ENCODE data around the gene FMNL2.

The FMNL2 gene

GRCh38 chr2:152475982-152476381 is 141.0 kb downstream of the FMNL2 start:
- H3K18ac ChIP-seq (ENCODE audit: low read depth in 1 of 2, low read length in 2 of 2) = no peak overlapping the region
- H3K79me1 ChIP-seq (replicated peaks; ENCODE audit: low read length, poor library complexity, severe bottlenecking) = peaks cover 27% of the 10 kb centered on the region
- H2AK5ac ChIP-seq (ENCODE audit: low read length, severe bottlenecking) = no peak overlapping the region
- no peak overlapping the region for H3K4me2 ChIP-seq (ENCODE audit: low read length, poor library complexity, severe bottlenecking)
- H2AFZ ChIP-seq (ENCODE audit: low read depth, low read length) = no peak overlapping the region
- peak overlapping the region in 1 of 2 experiments; percentile 7 for H2BK12ac ChIP-seq (ENCODE audit: low read length in 2 of 2)
- no peak overlapping the region for H2BK120ac ChIP-seq (ENCODE audit: low read depth, low read length)
- peaks cover 5% of the 10 kb centered on the region for H3K4me1 ChIP-seq (ENCODE audit: control insufficient read depth, insufficient read depth, low read depth, low read length)
- H3K36me3 ChIP-seq (ENCODE audit: control insufficient read depth in 1 of 2, insufficient read depth in 2 of 2, low read depth in 1 of 2, low read length in 2 of 2) = no peaks in the 10 kb centered on the region
- H3K4ac ChIP-seq (ENCODE audit: low read depth in 1 of 2, low read length in 2 of 2) = no peak overlapping the region
- H4K8ac ChIP-seq (ENCODE audit: low read length) = no peak overlapping the region
- no peak overlapping the region for H2BK15ac ChIP-seq (ENCODE audit: low read depth, poor library complexity, severe bottlenecking)
- H3K14ac ChIP-seq (ENCODE audit: low read length in 2 of 2) = no peak overlapping the region
- H3K9ac ChIP-seq (ENCODE audit: low read length) = no peak overlapping the region
- no peak overlapping the region for H3K4me3 ChIP-seq (ENCODE audit: insufficient read depth in 1 of 2, low read depth in 1 of 2, low read length in 2 of 2)
- H3K23ac ChIP-seq (ENCODE audit: low read length in 2 of 2) = no peak overlapping the region
- DNase-seq = no peak
- no peaks in the 10 kb centered on the region for H3K9me3 ChIP-seq (ENCODE audit: control insufficient read depth, low read length)
- no peaks in the 10 kb centered on the region for H3K27me3 ChIP-seq (ENCODE audit: control insufficient read depth in 1 of 2, insufficient read depth in 1 of 2, low read length in 2 of 2)
- no peak overlapping the region for H3K27ac ChIP-seq (ENCODE audit: low read length, poor library complexity, severe bottlenecking)
- no peak overlapping the region for H4K91ac ChIP-seq (ENCODE audit: low read length)
- no peak overlapping the region for H2BK5ac ChIP-seq (ENCODE audit: low read depth, low read length, poor library complexity, severe bottlenecking)

DNA sequence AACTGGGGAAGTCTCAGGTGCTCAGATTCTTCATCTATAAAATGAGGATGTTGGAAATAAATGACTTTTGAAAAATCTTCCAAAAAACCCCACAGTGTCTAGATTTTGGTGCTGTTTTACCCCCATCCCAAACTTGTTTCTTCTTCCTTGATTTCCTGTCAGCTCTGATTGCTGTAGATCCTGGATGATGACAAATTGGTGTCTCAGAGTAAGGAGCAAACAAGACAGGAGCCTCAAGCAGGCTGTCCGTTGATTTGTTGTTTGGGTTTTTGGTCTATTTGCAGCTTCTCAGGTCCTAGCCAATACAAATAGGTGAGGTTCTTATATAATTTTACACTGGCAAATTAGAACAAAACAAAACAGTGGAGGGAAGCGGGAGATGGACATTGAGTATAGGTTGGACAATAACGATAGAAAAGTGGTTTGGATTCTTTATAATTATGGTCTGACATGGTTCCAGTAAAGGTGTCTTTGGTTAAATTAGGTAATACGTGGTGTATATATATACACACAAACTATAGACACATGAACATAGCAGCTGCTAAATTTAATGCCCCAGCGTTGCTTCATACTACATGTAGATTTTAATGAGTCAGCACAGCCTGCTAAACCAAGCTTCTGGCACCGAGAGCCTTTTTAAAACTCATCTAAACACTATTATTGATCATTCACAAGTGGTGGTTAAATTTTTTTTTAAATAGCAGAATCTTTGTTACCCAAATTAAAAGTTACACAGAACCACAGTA is 142.5 kb downstream of the FMNL2 start:
- no peaks in the 10 kb centered on the region for H3K36me3 ChIP-seq (ENCODE audit: control insufficient read depth in 1 of 2, insufficient read depth in 2 of 2, low read depth in 1 of 2, low read length in 2 of 2)
- no peak overlapping the region for H3K4me3 ChIP-seq (ENCODE audit: insufficient read depth in 1 of 2, low read depth in 1 of 2, low read length in 2 of 2)
- 88% methylated on average over 2 of the region's 6 CpGs for WGBS
- H3K27me3 ChIP-seq (ENCODE audit: control insufficient read depth in 1 of 2, insufficient read depth in 1 of 2, low read length in 2 of 2) = no peaks in the 10 kb centered on the region
- no peak overlapping the region for H2BK12ac ChIP-seq (ENCODE audit: low read length in 2 of 2)
- H4K8ac ChIP-seq (ENCODE audit: low read length) = no peak overlapping the region
- H4K91ac ChIP-seq (ENCODE audit: low read length) = no peak overlapping the region
- H3K23ac ChIP-seq (ENCODE audit: low read length in 2 of 2) = no peak overlapping the region
- no peak overlapping the region for H2BK5ac ChIP-seq (ENCODE audit: low read depth, low read length, poor library complexity, severe bottlenecking)
- no peaks in the 10 kb centered on the region for H3K9me3 ChIP-seq (ENCODE audit: control insufficient read depth, low read length)
- no peak overlapping the region for H3K18ac ChIP-seq (ENCODE audit: low read depth in 1 of 2, low read length in 2 of 2)
- no peak overlapping the region for H2BK15ac ChIP-seq (ENCODE audit: low read depth, poor library complexity, severe bottlenecking)
- DNase-seq = no peak
- H3K14ac ChIP-seq (ENCODE audit: low read length in 2 of 2) = no peak overlapping the region
- no peak overlapping the region for H3K9ac ChIP-seq (ENCODE audit: low read length)
- peaks cover 5% of the 10 kb centered on the region for H3K4me1 ChIP-seq (ENCODE audit: control insufficient read depth, insufficient read depth, low read depth, low read length)
- no peak overlapping the region for H3K4me2 ChIP-seq (ENCODE audit: low read length, poor library complexity, severe bottlenecking)
- H2AFZ ChIP-seq (ENCODE audit: low read depth, low read length) = no peak overlapping the region
- H2AK5ac ChIP-seq (ENCODE audit: low read length, severe bottlenecking) = no peak overlapping the region
- H3K4ac ChIP-seq (ENCODE audit: low read depth in 1 of 2, low read length in 2 of 2) = no peak overlapping the region
- H3K79me1 ChIP-seq (replicated peaks; ENCODE audit: low read length, poor library complexity, severe bottlenecking) = peaks cover 29% of the 10 kb centered on the region
- H2BK120ac ChIP-seq (ENCODE audit: low read depth, low read length) = no peak overlapping the region
- H3K27ac ChIP-seq (ENCODE audit: low read length, poor library complexity, severe bottlenecking) = no peak overlapping the region

DNA sequence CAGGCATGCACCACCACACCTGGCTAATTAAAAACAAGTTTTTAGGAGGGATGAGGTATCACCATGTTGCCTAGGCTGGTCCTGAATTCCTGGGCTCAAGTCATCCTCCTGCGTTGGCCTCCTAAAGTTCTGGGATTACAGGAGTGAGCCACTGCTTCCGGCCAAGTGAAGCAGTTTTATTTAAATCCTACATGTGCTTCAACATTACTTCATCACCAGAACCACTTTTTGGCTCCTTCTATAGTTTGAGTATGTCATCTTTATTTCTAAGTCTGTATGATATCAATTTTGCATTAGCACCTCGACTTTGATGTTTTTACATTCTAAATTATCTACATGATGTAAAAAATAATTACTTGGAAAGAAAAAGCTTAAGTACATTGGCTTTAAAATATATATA is 144.3 kb downstream of the FMNL2 start:
- Histone ChIP-seq H4K8ac (ENCODE audit: low read length) (no peak overlapping the region), H3K9ac (ENCODE audit: low read length) (no peak overlapping the region), H3K4ac (ENCODE audit: low read depth in 1 of 2, low read length in 2 of 2) (no peak overlapping the region), H2BK120ac (ENCODE audit: low read depth, low read length) (no peak overlapping the region), H2BK15ac (ENCODE audit: low read depth, poor library complexity, severe bottlenecking) (no peak overlapping the region), H3K27ac (ENCODE audit: low read length, poor library complexity, severe bottlenecking) (no peak overlapping the region), H4K91ac (ENCODE audit: low read length) (no peak overlapping the region), H3K23ac (ENCODE audit: low read length in 2 of 2) (no peak overlapping the region), H3K27me3 (ENCODE audit: control insufficient read depth in 1 of 2, insufficient read depth in 1 of 2, low read length in 2 of 2) (no peaks in the 10 kb centered on the region), H2AFZ (ENCODE audit: low read depth, low read length) (no peak overlapping the region), H2AK5ac (ENCODE audit: low read length, severe bottlenecking) (no peak overlapping the region), H3K79me1 (replicated peaks; ENCODE audit: low read length, poor library complexity, severe bottlenecking) (peaks cover 27% of the 10 kb centered on the region), H3K9me3 (ENCODE audit: control insufficient read depth, low read length) (no peaks in the 10 kb centered on the region), H3K4me3 (ENCODE audit: insufficient read depth in 1 of 2, low read depth in 1 of 2, low read length in 2 of 2) (no peak overlapping the region), H3K14ac (ENCODE audit: low read length in 2 of 2) (no peak overlapping the region), H3K4me2 (ENCODE audit: low read length, poor library complexity, severe bottlenecking) (no peak overlapping the region), H3K18ac (ENCODE audit: low read depth in 1 of 2, low read length in 2 of 2) (no peak overlapping the region), H3K36me3 (ENCODE audit: control insufficient read depth in 1 of 2, insufficient read depth in 2 of 2, low read depth in 1 of 2, low read length in 2 of 2) (no peaks in the 10 kb centered on the region), H3K4me1 (ENCODE audit: control insufficient read depth, insufficient read depth, low read depth, low read length) (peaks cover 2% of the 10 kb centered on the region), H2BK12ac (ENCODE audit: low read length in 2 of 2) (no peak overlapping the region), H2BK5ac (ENCODE audit: low read depth, low read length, poor library complexity, severe bottlenecking) (no peak overlapping the region)
- no peak for DNase-seq
- 100% methylated on average over 2 of the region's 3 CpGs for WGBS

GRCh38 chr2:152480821-152481399 is 145.9 kb downstream of the FMNL2 start:
- H3K9ac ChIP-seq (ENCODE audit: low read length) = no peak overlapping the region

More at GRCh38 chr2:152480821-152481399, 145.9 kb downstream of the FMNL2 start:
- Histone ChIP-seq H4K8ac (ENCODE audit: low read length) (no peak overlapping the region), H2BK15ac (ENCODE audit: low read depth, poor library complexity, severe bottlenecking) (no peak overlapping the region), H4K91ac (ENCODE audit: low read length) (no peak overlapping the region), H2BK12ac (ENCODE audit: low read length in 2 of 2) (no peak overlapping the region), H3K27me3 (ENCODE audit: control insufficient read depth in 1 of 2, insufficient read depth in 1 of 2, low read length in 2 of 2) (no peaks in the 10 kb centered on the region), H3K9me3 (ENCODE audit: control insufficient read depth, low read length) (no peaks in the 10 kb centered on the region), H3K27ac (ENCODE audit: low read length, poor library complexity, severe bottlenecking) (no peak overlapping the region), H3K4me2 (ENCODE audit: low read length, poor library complexity, severe bottlenecking) (no peak overlapping the region), H3K14ac (ENCODE audit: low read length in 2 of 2) (no peak overlapping the region), H2BK120ac (ENCODE audit: low read depth, low read length) (no peak overlapping the region), H3K18ac (ENCODE audit: low read depth in 1 of 2, low read length in 2 of 2) (no peak overlapping the region), H3K4ac (ENCODE audit: low read depth in 1 of 2, low read length in 2 of 2) (no peak overlapping the region), H3K36me3 (ENCODE audit: control insufficient read depth in 1 of 2, insufficient read depth in 2 of 2, low read depth in 1 of 2, low read length in 2 of 2) (no peaks in the 10 kb centered on the region), H3K23ac (ENCODE audit: low read length in 2 of 2) (no peak overlapping the region), H2BK5ac (ENCODE audit: low read depth, low read length, poor library complexity, severe bottlenecking) (no peak overlapping the region), H3K4me3 (ENCODE audit: insufficient read depth in 1 of 2, low read depth in 1 of 2, low read length in 2 of 2) (no peak overlapping the region), H3K79me1 (replicated peaks; ENCODE audit: low read length, poor library complexity, severe bottlenecking) (peaks cover 26% of the 10 kb centered on the region), H2AFZ (ENCODE audit: low read depth, low read length) (no peak overlapping the region), H3K4me1 (ENCODE audit: control insufficient read depth, insufficient read depth, low read depth, low read length) (peaks cover 3% of the 10 kb centered on the region), H2AK5ac (ENCODE audit: low read length, severe bottlenecking) (no peak overlapping the region)
- whole genome bisulfite sequencing = 65% methylated on average over 3 of the region's 4 CpGs
- peak; percentile 45 for DNase-seq

All from mesenchymal stem cell (in vitro differentiated cells and primary cell).